Panc1 (cell line): ENCODE measurements around the gene LIPM. TPM values are rescaled to one million over a fixed set of nuclear protein-coding genes. Genes with fewer than 3 reads are reported as not detected.

Experiments
- ATAC-seq: fragments of 200-7000 bp; cut with Tn5 transposase; 2 replicates; pipeline ENCODE4 v1.9.1; 2020; ENCODE audit warnings: mild to moderate bottlenecking, moderate library complexity
- BruUV-seq: library from RNA; stranded (reverse); fragments of 400-500 nt; replicated peaks from 2 replicates; lab custom pipeline; 2021; lab: Mats Ljungman, UMichigan
- CTCF ChIA-PET: fragments of 300-600 bp; sonication (Branson Sonifier 250); formaldehyde crosslinking; loops from one replicate; lab custom pipeline; 2022; ENCODE audit warnings: antibody characterized with exemption; lab: Charles Lee
- POLR2A ChIA-PET: fragments of 300-600 bp; sonication (Branson Sonifier 250); formaldehyde crosslinking; loops from one replicate; lab custom pipeline; 2022; ENCODE audit warnings: antibody characterized with exemption; lab: Charles Lee
- DNase-seq: peaks from one replicate; pipeline ENCODE4 v3.0.0-alpha.2; 2010; ENCODE audit warnings: low read depth, low spot score
- H3K27ac ChIP-seq: 2 replicates; pipeline ENCODE4 v1.5.1; 2011; ENCODE audit warnings: mild to moderate bottlenecking, low read length, inconsistent platforms
- H3K27me3 ChIP-seq: fragments of 200-500 bp; sonication (Bioruptor generic); 2 replicates; pipeline ENCODE4 v1.6.0; 2014; ENCODE audit warnings: low read length, inconsistent platforms; ENCODE audit not compliant: control insufficient read depth, insufficient read depth
- H3K36me3 ChIP-seq: fragments of 200-500 bp; sonication (Bioruptor generic); 2 replicates; pipeline ENCODE4 v1.5.1; 2014; ENCODE audit warnings: inconsistent platforms, mild to moderate bottlenecking, low read length, moderate library complexity; ENCODE audit not compliant: control insufficient read depth, insufficient read depth
- H3K4me1 ChIP-seq: 2 replicates; pipeline ENCODE4 v1.5.1; 2011; ENCODE audit warnings: inconsistent platforms, mild to moderate bottlenecking, low read length, moderate library complexity; ENCODE audit not compliant: control insufficient read depth, insufficient read depth
- H3K4me3 ChIP-seq, 2 experiments: 2 replicates each; pipeline ENCODE4 v1.5.1; 2011 to 2012; ENCODE audit warnings: low read depth in 2 of 2, low read length in 2 of 2, mild to moderate bottlenecking in 2 of 2, inconsistent platforms in 1 of 2, moderate library complexity in 1 of 2
- H3K9me3 ChIP-seq: fragments of 200-500 bp; sonication (Bioruptor generic); 2 replicates; pipeline ENCODE4 v1.5.1; 2014; ENCODE audit warnings: low read depth, mild to moderate bottlenecking, inconsistent platforms, low read length, moderate library complexity; ENCODE audit not compliant: control insufficient read depth, insufficient read depth
- CTCF ChIP-seq: fragments of 450-650 bp; IDR thresholded peaks from 2 replicates; pipeline ENCODE4 v1.5.1; 2017; ENCODE audit warnings: mild to moderate bottlenecking
- POLR2AphosphoS5 ChIP-seq: IDR thresholded peaks from 2 replicates; pipeline ENCODE4 v1.6.1; 2012; ENCODE audit warnings: mild to moderate bottlenecking, low read depth, low read length, moderate library complexity
- REST ChIP-seq, 2 experiments: IDR thresholded peaks; 2 replicates each; pipeline ENCODE4 v1.6.1; 2011 to 2012; ENCODE audit warnings: low read depth in 2 of 2, control low read depth in 1 of 2, low read length in 1 of 2, mild to moderate bottlenecking in 1 of 2, moderate library complexity in 1 of 2; ENCODE audit not compliant: insufficient read depth in 1 of 2
- SIN3A ChIP-seq: IDR thresholded peaks from 2 replicates; pipeline ENCODE4 v1.6.1; 2012; ENCODE audit warnings: low read depth, mild to moderate bottlenecking, low read length, moderate library complexity, borderline replicate concordance; ENCODE audit not compliant: insufficient read depth
- TCF7L2 ChIP-seq: IDR thresholded peaks from 2 replicates; pipeline ENCODE4 v1.6.1; 2011; ENCODE audit warnings: mild to moderate bottlenecking, low read depth, low read length, inconsistent platforms
- in situ Hi-C: cut with HindIII; loops from 2 replicates; pipeline ENCODE4 v1.10.0; 2016; ENCODE audit warnings: low sequenced_read_pairs, low pct_unique_long_range_greater_than_20kb
- intact Hi-C: fragments of 100-400 bp; cut with micrococcal nuclease; formaldehyde crosslinking; loops from one replicate; pipeline ENCODE4 v1.10.0; 2022; ENCODE audit not compliant: unreplicated experiment
- total RNA-seq: library from RNA; stranded (reverse); gene quantifications from one replicate; pipeline ENCODE4 v1.2.1, GENCODE V29; 2021; ENCODE audit not compliant: unreplicated experiment

Gene LIPM
- total RNA-seq, 1 experiment from 2014 or later, result not detected

GRCh38 chr10:88853155-88853881 lies 50.8 kb downstream of the LIPM start:
- H3K36me3 ChIP-seq, result no peaks in the 10 kb centered on the region
- H3K27ac ChIP-seq, result no peak overlapping the region
- DNase-seq (no peak), ATAC-seq (no peak)
- ChIA-PET CTCF (interaction anchor here (0.7 kb wide), 1 partner anchor 41 kb away, joined by 3 read pairs; no protein-coding TSS in a partner anchor), POLR2A (no interaction called here)
- peaks cover 9% of the 10 kb centered on the region for H3K4me1 ChIP-seq
- H3K9me3 ChIP-seq, result no peaks in the 10 kb centered on the region
- intact Hi-C loops (no loop called here), in situ Hi-C loops (no loop called here)
- no peaks in the 10 kb centered on the region for H3K27me3 ChIP-seq
- no TSS peak for BruUV-seq
- no peak overlapping the region for H3K4me3 ChIP-seq
- TF ChIP-seq CTCF, result no peak

GRCh38 chr10:88854684-88855083 lies 52.2 kb downstream of the LIPM start:
- no peak overlapping the region for H3K4me3 ChIP-seq
- POLR2A ChIA-PET, result no interaction called here
- H3K27me3 ChIP-seq, result no peaks in the 10 kb centered on the region
- H3K4me1 ChIP-seq, result peaks cover 12% of the 10 kb centered on the region; the same call in 1 of the 2 replicates
- no peaks in the 10 kb centered on the region for H3K9me3 ChIP-seq
- H3K36me3 ChIP-seq, result no peaks in the 10 kb centered on the region
- ATAC-seq (no peak), DNase-seq (no peak)
- CTCF ChIA-PET, result no interaction called here
- TF ChIP-seq REST (IDR thresholded peaks at IDR 0.05; ENCODE audit: insufficient read depth in 1 of 2, low read depth in 2 of 2, low read length in 1 of 2) (no peak), TCF7L2 (no peak), CTCF (no peak), POLR2AphosphoS5 (no peak), SIN3A (no peak)
- no TSS peak for BruUV-seq
- no peak overlapping the region for H3K27ac ChIP-seq
- in situ Hi-C loops, result no loop called here
- intact Hi-C loops, result no loop called here
